IPS-18c (cell line): Measurements from ENCODE around the gene GRHPR.

Experiments used
- H3K4me3 ChIP-seq: 2 replicates; pipeline ENCODE4 v1.7.0; 2013; ENCODE audit warnings: low read depth, mild to moderate bottlenecking, low read length, moderate library complexity; ENCODE audit not compliant: insufficient read depth
- H3K9me3 ChIP-seq: one replicate; pipeline ENCODE4 v1.6.1; 2013; ENCODE audit warnings: mild to moderate bottlenecking, low read length, moderate library complexity; ENCODE audit not compliant: control insufficient read depth, insufficient read depth

GRHPR gene

DNA sequence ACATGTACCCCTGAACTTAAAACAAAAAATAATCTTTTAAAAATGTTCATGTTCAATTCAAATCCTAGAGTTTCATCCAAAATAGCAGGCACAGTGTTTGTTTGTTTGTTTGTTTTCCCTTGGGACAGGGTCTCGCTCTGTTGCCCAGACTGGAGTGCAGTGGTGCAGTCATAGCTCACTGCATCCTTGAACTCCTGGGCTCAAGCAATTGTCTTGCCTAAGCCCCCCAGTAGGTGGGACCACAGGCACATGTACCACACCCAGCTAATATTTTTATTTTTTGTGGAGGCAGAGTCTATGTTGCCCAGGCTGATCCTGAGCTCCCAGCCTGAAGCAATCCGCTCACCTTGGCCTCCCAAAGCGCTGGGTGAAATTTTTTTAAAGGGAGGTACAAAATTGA is 58.3 kb downstream of the GRHPR start:
- no peaks in the 10 kb centered on the region for H3K9me3 ChIP-seq
- H3K4me3 ChIP-seq: no peak overlapping the region

DNA sequence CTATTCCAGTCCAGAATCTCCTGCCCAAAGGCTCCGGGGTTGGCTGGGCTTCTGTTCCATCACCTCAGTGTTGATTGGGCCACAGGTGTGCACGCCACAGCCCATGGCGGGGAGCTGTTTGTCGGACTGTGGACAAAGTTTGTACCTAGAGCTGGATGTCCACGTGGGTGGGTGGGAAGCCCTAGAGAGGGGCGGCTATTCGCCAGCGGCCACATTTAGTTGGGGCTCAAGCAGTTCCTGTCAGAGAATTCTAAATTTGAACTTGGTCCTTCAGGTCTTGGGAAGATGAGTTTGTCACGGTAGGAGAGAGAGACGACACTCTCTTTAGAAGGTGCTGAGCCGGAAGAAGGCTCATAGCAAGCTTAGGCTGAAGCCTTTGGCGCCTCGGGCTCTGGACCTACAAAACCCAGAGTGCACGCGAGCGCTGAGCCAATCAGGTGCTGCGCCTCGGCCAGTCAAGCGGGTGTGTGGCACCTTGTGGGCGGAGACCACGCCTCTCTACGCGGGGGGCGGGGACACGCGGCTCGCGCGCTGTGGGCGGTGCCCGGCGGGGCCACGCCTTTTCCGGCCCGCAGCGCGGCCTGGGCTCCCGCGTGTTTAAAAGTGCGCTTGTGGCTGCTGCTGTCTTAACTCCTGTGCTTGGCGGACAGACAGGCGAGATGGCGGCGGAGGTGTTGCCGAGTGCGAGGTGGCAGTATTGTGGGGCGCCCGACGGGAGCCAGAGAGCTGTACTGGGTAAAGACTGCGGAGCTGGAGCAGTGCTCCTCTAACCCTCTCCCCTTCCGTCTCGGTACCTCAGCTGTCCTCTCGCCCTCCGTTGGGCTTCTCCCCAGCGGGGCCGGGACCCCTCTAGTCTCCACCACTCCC is 63.1 kb downstream of the GRHPR start, which contains the start of gene POLR1E:
POLR1E (plus strand) TSS at position 560 of the 867 bp plus-strand sequence; CDS start at position 660, 100 bp downstream.
- Histone ChIP-seq H3K9me3 (peaks cover 2% of the 10 kb centered on the region), H3K4me3 (peak within 1 kb of the TSS; percentile 72)

DNA sequence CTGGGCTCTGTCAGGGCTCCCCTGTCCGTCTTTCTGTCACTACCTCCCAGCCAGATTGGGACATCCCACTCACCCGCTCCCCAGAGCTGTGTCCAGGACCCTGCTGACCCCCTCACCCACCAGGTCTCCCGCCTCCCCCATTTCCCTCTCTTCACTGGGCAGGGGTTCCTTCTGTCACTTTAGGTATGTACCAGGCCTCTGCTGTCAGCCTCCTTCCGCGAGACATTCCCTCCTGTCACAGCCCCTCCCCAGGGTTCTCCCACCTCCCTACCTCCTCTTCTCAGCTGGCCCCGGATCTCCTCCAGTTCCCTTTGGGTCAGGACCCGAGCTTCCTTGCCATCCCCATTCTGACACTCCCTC is 63.7 kb downstream of the GRHPR start:
- H3K4me3 ChIP-seq: peak overlapping the region; percentile 72

More for the DNA sequence above, 63.7 kb downstream of the GRHPR start:
- peaks cover 2% of the 10 kb centered on the region for H3K9me3 ChIP-seq
